Psoas muscle (tissue), 8 donors: ENCODE data around the gene DEPDC1B. TPM values are rescaled to one million over a fixed set of nuclear protein-coding genes. Genes with fewer than 3 reads are reported as not detected.

Experiments
- ATAC-seq, 4 donors: fragments of 200-7000 bp; cut with Tn5 transposase; one replicate each; pipeline ENCODE4 v1.9.1; 2020; ENCODE audit warnings: moderate library complexity in 3 of 4, mild to moderate bottlenecking in 2 of 4
- DNase-seq, 2 donors: peaks; one replicate each; pipeline ENCODE4 v3.0.0-alpha.2; 2020
- H3K27ac ChIP-seq: fragments of 200-600 bp; one replicate; pipeline ENCODE4 v1.8.0; 2022
- H3K27me3 ChIP-seq, 3 donors: fragments of 200-600 bp in 1 of 3; one replicate each; pipeline versions ENCODE4 v1.6.1 to v1.8.0; 2013 to 2022; ENCODE audit warnings: low read length in 2 of 3, mild to moderate bottlenecking in 2 of 3, moderate library complexity in 1 of 3; ENCODE audit not compliant: insufficient read depth in 3 of 3
- H3K36me3 ChIP-seq, 2 donors: fragments of 200-600 bp in 1 of 2; one replicate each; pipeline versions ENCODE4 v1.6.1 to v1.8.0; 2013 to 2022; ENCODE audit warnings: low read depth in 1 of 2, mild to moderate bottlenecking in 1 of 2, moderate library complexity in 1 of 2; ENCODE audit not compliant: insufficient read depth in 1 of 2
- H3K4me1 ChIP-seq: fragments of 200-600 bp; one replicate; pipeline ENCODE4 v1.8.0; 2022
- H3K4me3 ChIP-seq: fragments of 200-600 bp; one replicate; pipeline ENCODE4 v1.8.0; 2022; ENCODE audit warnings: mild to moderate bottlenecking
- H3K9me3 ChIP-seq: fragments of 200-600 bp; one replicate; pipeline ENCODE4 v1.8.0; 2022
- WGBS, 3 donors: extraction: QIAGEN DNeasy Blood & Tissue Kit; methylation state at CpG; one replicate each; pipeline versions ENCODE4 v1.1.6 to v1.1.7; 2013; 5-methylcytosine and 5-hydroxymethylcytosine counted together
- intact Hi-C, 2 donors: fragments of 100-400 bp; cut with DNase I; formaldehyde crosslinking; loops; one replicate each; pipeline versions ENCODE4 v1.11.0 to v1.14.2; 2022
- polyA plus RNA-seq, 3 donors: library from polyadenylated mRNA; stranded (reverse); fragments of 200-250 nt; gene quantifications; one replicate each; pipeline ENCODE4 v1.2.3, GENCODE V29; 2013
- total RNA-seq, 4 donors: library from RNA; stranded (reverse); fragmentation: NEBNext Ultra II Directional in 2 of 4; extraction: Animal tissue kit (Norgen Biotek cat#: 25700) in 2 of 4; gene quantifications; one replicate each; pipeline versions ENCODE4 v1.2.1 to v1.2.4, GENCODE V29; 2021 to 2023
- TF ChIP-seq, protein P1 (sequence below): fragments of 200-600 bp; IDR thresholded peaks from one replicate; pipeline ENCODE4 v1.8.0; 2022; ENCODE audit warnings: antibody characterized with exemption
- donor health status: healthy with polysubstance abuse.
- donor health status: DM: no; HTN: no; CAD: no; lungs with moderate emphysema.
- donor health status: Bipolar disorder and iron deficiency.
- donor health status: healthy.
- donor health status: DM: yes; HTN: yes; CAD: no.
- donor health status: DM: no; HTN: no; CAD: no.
- donor health status: DM: no; HTN: no; CAD: no.
- donor health status: DM: yes; HTN: yes; CAD: no.

The DEPDC1B gene
- total and polyA plus RNA-seq, 7 donors, result 0.05 to 0.15 (median 0.06) TPM; not detected in 4

DNA sequence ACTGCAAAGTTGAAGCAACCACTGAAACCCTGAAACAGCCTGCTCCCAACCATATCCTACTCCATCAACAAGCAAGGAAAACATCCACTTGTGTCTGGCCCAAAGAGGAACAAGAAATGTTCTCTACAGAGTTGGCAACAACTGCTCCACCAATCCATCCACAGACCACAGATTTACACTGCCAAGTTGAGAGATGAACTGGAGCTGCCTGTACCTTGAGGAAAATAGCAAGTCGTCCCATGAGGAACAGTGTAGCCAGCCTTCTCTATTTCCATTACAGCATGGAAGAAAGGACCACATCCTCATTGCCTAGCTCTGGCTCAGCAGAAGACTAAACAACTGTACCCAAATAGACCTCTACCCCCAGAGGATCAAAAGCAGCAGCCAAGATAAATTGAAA is 60.4 kb downstream of the DEPDC1B start:
- DNase-seq (no peak), ATAC-seq (no peak)
- Histone ChIP-seq H3K4me3 (no peak overlapping the region), H3K4me1 (no peaks in the 10 kb centered on the region), H3K36me3 (no peaks in the 10 kb centered on the region), H3K9me3 (no peaks in the 10 kb centered on the region), H3K27ac (no peak overlapping the region), H3K27me3 (no peaks in the 10 kb centered on the region)
- 58 to 85% (median 80%) methylated on average over 1 of the region's 1 CpG for WGBS, 3 donors
- intact Hi-C loops, result no loop called here
- TF ChIP-seq, protein P1, sequence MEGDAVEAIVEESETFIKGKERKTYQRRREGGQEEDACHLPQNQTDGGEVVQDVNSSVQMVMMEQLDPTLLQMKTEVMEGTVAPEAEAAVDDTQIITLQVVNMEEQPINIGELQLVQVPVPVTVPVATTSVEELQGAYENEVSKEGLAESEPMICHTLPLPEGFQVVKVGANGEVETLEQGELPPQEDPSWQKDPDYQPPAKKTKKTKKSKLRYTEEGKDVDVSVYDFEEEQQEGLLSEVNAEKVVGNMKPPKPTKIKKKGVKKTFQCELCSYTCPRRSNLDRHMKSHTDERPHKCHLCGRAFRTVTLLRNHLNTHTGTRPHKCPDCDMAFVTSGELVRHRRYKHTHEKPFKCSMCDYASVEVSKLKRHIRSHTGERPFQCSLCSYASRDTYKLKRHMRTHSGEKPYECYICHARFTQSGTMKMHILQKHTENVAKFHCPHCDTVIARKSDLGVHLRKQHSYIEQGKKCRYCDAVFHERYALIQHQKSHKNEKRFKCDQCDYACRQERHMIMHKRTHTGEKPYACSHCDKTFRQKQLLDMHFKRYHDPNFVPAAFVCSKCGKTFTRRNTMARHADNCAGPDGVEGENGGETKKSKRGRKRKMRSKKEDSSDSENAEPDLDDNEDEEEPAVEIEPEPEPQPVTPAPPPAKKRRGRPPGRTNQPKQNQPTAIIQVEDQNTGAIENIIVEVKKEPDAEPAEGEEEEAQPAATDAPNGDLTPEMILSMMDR, result no peak

DNA sequence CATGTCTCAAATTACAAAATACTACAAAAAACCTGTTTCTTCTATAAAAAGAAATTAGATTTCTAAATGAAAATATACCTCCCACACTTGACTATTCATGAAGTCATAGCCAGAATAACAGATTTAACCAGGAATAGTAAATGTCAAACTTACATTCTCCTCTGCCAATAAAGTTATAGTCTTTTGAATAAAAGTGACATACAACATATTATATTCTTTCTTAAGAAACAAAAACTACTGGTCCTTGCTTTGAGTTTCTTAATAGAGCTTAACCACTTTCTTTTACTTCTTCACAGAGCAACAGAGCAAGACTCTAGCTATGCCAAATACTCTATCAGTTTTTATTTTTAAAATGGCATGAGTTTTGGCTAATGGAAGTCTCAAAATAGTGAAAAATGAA is 61.7 kb downstream of the DEPDC1B start:
- H3K4me1 ChIP-seq, result no peaks in the 10 kb centered on the region
- H3K4me3 ChIP-seq, result no peak overlapping the region
- intact Hi-C loops, result no loop called here
- H3K36me3 ChIP-seq, result no peaks in the 10 kb centered on the region
- TF ChIP-seq, protein P1, result no peak
- ATAC-seq (no peak), DNase-seq (no peak)
- H3K27ac ChIP-seq, result no peak overlapping the region
- H3K9me3 ChIP-seq, result no peaks in the 10 kb centered on the region
- H3K27me3 ChIP-seq, result no peaks in the 10 kb centered on the region

DNA sequence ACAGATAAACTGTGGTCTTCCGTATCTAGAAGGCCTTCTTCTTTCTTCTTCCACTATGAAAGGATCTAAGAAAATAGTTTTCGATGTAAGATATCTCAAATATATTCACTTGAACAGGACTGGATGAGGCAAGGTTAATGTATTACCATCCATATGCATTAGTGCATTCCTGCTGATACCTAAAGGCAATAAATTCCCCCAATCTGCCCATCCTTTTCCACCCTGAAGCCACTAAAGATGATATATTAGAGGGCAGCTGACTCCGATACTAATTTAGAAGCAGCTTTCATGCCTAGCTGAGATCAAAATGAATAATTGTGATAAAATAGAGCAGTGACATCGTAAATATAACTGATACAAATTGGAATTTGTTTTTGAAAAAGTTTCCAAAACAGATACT is 63.3 kb downstream of the DEPDC1B start:
- TF ChIP-seq, protein P1, result no peak

DNA sequence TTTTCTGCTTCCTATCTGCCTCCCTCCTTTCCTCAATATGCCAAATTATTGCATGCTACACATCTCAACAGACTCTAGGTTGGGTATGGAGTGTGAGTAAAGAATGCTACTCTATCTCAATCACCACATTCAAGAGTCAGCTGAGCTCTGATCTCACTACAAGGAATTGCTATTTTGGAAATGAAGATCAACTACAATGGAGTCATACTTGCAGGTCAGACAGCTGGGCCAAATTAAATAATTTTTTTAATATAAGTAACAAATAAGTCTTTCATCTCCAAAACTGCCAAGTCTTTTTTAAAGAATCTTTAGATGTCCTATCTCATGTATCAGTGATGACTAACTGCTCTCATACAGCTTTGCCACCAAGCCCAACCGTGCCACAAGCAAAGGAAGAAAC is 64.0 kb downstream of the DEPDC1B start:
- DNase-seq (no peak), ATAC-seq (no peak)
- H3K36me3 ChIP-seq, result no peaks in the 10 kb centered on the region
- no peaks in the 10 kb centered on the region for H3K4me1 ChIP-seq
- H3K9me3 ChIP-seq, result no peaks in the 10 kb centered on the region
- no peaks in the 10 kb centered on the region for H3K27me3 ChIP-seq
- no peak overlapping the region for H3K4me3 ChIP-seq
- H3K27ac ChIP-seq, result no peak overlapping the region
- intact Hi-C loops, result no loop called here
- 94 to 100% (median 98%) methylated on average over 1 of the region's 1 CpG for WGBS, 3 donors
- TF ChIP-seq, protein P1, result no peak

More for the DNA sequence above, 63.3 kb downstream of the DEPDC1B start:
- DNase-seq, result no peak
- 92 to 94% (median 93%) methylated on average over 4 of the region's 4 CpGs for WGBS, 3 donors
- H3K9me3 ChIP-seq, result no peaks in the 10 kb centered on the region
- no peaks in the 10 kb centered on the region for H3K36me3 ChIP-seq
- no peaks in the 10 kb centered on the region for H3K27me3 ChIP-seq
- no peak overlapping the region for H3K4me3 ChIP-seq
- H3K4me1 ChIP-seq, result no peaks in the 10 kb centered on the region
- ATAC-seq, result no peak
- no peak overlapping the region for H3K27ac ChIP-seq
- intact Hi-C loops, result no loop called here

DNA sequence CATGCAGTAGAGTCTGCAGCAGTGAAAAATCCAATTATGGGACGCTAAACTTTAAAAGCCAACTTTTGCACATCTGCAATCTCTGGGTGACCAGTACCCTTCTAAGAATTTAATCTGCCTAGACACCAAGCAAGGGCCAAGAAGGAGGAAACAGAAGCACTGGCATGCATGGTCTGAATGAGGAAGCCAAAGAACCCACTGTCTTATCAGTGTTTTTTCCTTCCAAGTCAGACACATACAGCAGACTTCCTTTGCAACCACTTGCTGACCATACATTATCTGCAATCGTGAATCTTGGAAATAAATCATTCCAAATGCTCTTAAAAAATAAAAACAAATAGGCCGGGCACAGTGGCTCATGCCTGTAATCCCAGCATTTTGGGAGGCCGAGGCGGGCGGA is 65.9 kb downstream of the DEPDC1B start:
- ATAC-seq (no peak), DNase-seq (no peak)
- H3K36me3 ChIP-seq, result no peaks in the 10 kb centered on the region
- intact Hi-C loops, result no loop called here
- 80 to 91% (median 84%) methylated on average over 6 of the region's 6 CpGs for WGBS, 3 donors
- H3K9me3 ChIP-seq, result no peaks in the 10 kb centered on the region
- no peak overlapping the region for H3K27ac ChIP-seq
- H3K4me1 ChIP-seq, result no peaks in the 10 kb centered on the region
- H3K4me3 ChIP-seq, result no peak overlapping the region
- TF ChIP-seq, protein P1, result no peak
- H3K27me3 ChIP-seq, result no peaks in the 10 kb centered on the region
